Mesendoderm (in vitro differentiated cells): ENCODE data around the gene QSOX1. TPM values are rescaled to one million over a fixed set of nuclear protein-coding genes. Genes with fewer than 3 reads are reported as not detected.

ENCODE experiments used
- DNase-seq: peaks from one replicate; pipeline ENCODE4 v3.0.0; 2013
- H2AK5ac ChIP-seq: 2 replicates; pipeline ENCODE4 v1.6.1; 2013; ENCODE audit warnings: low read length, inconsistent platforms
- H2BK120ac ChIP-seq: 2 replicates; pipeline ENCODE4 v1.6.1; 2013; ENCODE audit warnings: low read depth, mild to moderate bottlenecking, low read length, moderate library complexity, mixed read lengths
- H2BK15ac ChIP-seq: replicated peaks from 2 replicates; pipeline ENCODE4 v1.6.1; 2013; ENCODE audit warnings: low read depth, mild to moderate bottlenecking, moderate library complexity
- H2BK5ac ChIP-seq: 2 replicates; pipeline ENCODE4 v1.6.1; 2013; ENCODE audit warnings: low read length, inconsistent platforms
- H3K18ac ChIP-seq: 2 replicates; pipeline ENCODE4 v1.6.1; 2013; ENCODE audit warnings: mild to moderate bottlenecking, low read length, mixed read lengths
- H3K23ac ChIP-seq: one replicate; pipeline ENCODE4 v1.6.1; 2013; ENCODE audit warnings: low read length
- H3K27ac ChIP-seq: 2 replicates; pipeline ENCODE4 v1.5.1; 2013; ENCODE audit warnings: low read depth, mild to moderate bottlenecking, inconsistent platforms, low read length, moderate library complexity
- H3K27me3 ChIP-seq: 2 replicates; pipeline ENCODE4 v1.6.1; 2013; ENCODE audit warnings: low read length, control low read depth, mild to moderate bottlenecking, inconsistent platforms; ENCODE audit not compliant: insufficient read depth, poor library complexity
- H3K36me3 ChIP-seq: 2 replicates; pipeline ENCODE4 v1.6.1; 2013; ENCODE audit warnings: low read length, inconsistent platforms; ENCODE audit not compliant: control insufficient read depth, insufficient read depth
- H3K4ac ChIP-seq: one replicate; pipeline ENCODE4 v1.6.1; 2013; ENCODE audit warnings: low read depth, mild to moderate bottlenecking, low read length, moderate library complexity
- H3K4me1 ChIP-seq: 2 replicates; pipeline ENCODE4 v1.6.1; 2013; ENCODE audit warnings: low read depth, low read length, inconsistent platforms; ENCODE audit not compliant: control insufficient read depth
- H3K4me2 ChIP-seq: 2 replicates; pipeline ENCODE4 v1.6.1; 2013; ENCODE audit warnings: low read length
- H3K4me3 ChIP-seq: 2 replicates; pipeline ENCODE4 v1.5.1; 2013; ENCODE audit warnings: mild to moderate bottlenecking, low read length
- H3K56ac ChIP-seq: one replicate; pipeline ENCODE4 v1.6.1; 2013; ENCODE audit warnings: low read length
- H3K79me1 ChIP-seq: 2 replicates; pipeline ENCODE4 v1.6.1; 2013; ENCODE audit warnings: low read length, inconsistent platforms
- H3K79me2 ChIP-seq: 2 replicates; pipeline ENCODE4 v1.6.1; 2013; ENCODE audit warnings: mild to moderate bottlenecking, low read length; ENCODE audit not compliant: control insufficient read depth, insufficient read depth
- H3K9ac ChIP-seq: 2 replicates; pipeline ENCODE4 v1.6.1; 2013; ENCODE audit warnings: low read length, inconsistent platforms
- H4K5ac ChIP-seq: one replicate; pipeline ENCODE4 v1.6.1; 2013; ENCODE audit warnings: low read length
- H4K8ac ChIP-seq: one replicate; pipeline ENCODE4 v1.6.1; 2013; ENCODE audit warnings: low read depth, mild to moderate bottlenecking, control low read depth, low read length, moderate library complexity
- WGBS: extraction: QIAGEN DNeasy Blood & Tissue Kit; methylation state at CpG from one replicate; pipeline ENCODE4 v1.1.7; 2013; ENCODE audit warnings: low lambda C conversion rate, missing lambda C conversion rate; ENCODE audit not compliant: insufficient coverage; ENCODE audit errors: extremely low coverage; 5-methylcytosine and 5-hydroxymethylcytosine counted together
- polyA plus RNA-seq, 2 experiments: library from polyadenylated mRNA; stranded (reverse); fragments of 200-250 nt; gene quantifications; one replicate each; pipeline ENCODE4 v1.2.3, GENCODE V29; 2013

The QSOX1 gene, protein sequence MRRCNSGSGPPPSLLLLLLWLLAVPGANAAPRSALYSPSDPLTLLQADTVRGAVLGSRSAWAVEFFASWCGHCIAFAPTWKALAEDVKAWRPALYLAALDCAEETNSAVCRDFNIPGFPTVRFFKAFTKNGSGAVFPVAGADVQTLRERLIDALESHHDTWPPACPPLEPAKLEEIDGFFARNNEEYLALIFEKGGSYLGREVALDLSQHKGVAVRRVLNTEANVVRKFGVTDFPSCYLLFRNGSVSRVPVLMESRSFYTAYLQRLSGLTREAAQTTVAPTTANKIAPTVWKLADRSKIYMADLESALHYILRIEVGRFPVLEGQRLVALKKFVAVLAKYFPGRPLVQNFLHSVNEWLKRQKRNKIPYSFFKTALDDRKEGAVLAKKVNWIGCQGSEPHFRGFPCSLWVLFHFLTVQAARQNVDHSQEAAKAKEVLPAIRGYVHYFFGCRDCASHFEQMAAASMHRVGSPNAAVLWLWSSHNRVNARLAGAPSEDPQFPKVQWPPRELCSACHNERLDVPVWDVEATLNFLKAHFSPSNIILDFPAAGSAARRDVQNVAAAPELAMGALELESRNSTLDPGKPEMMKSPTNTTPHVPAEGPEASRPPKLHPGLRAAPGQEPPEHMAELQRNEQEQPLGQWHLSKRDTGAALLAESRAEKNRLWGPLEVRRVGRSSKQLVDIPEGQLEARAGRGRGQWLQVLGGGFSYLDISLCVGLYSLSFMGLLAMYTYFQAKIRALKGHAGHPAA
- 46.3 TPM for polyA plus RNA-seq (2013, experiment 1 of 2)
- 47.4 TPM for polyA plus RNA-seq (2013, experiment 2 of 2)

- H3K4me3 ChIP-seq: peak within 1 kb of the TSS; percentile 87
- H3K4me2 ChIP-seq: peak within 1 kb of the TSS; percentile 55
- peak within 1 kb of the TSS; percentile 95 for H3K18ac ChIP-seq
- H3K23ac ChIP-seq: no peak within 1 kb of the TSS
- WGBS: no CpG with 5 or more reads among the region's 100 CpGs
- H3K56ac ChIP-seq: peak within 1 kb of the TSS; percentile 95
- no peak within 1 kb of the TSS for H2BK5ac ChIP-seq
- no peaks in the 10 kb centered on the region for H3K4me1 ChIP-seq
- H3K4ac ChIP-seq: no peak within 1 kb of the TSS
- H2AK5ac ChIP-seq: no peak within 1 kb of the TSS
- H4K8ac ChIP-seq: peak within 1 kb of the TSS; percentile 77
- DNase-seq: peak; percentile 87
- H3K27ac ChIP-seq: peak within 1 kb of the TSS; percentile 55
- H4K5ac ChIP-seq: no peak within 1 kb of the TSS
- peaks cover 4% of the 10 kb centered on the region for H3K79me2 ChIP-seq
- H2BK120ac ChIP-seq: no peak within 1 kb of the TSS
- H2BK15ac ChIP-seq: no peak within 1 kb of the TSS
- no peaks in the 10 kb centered on the region for H3K36me3 ChIP-seq
- H3K79me1 ChIP-seq: peaks cover 14% of the 10 kb centered on the region
- H3K9ac ChIP-seq: peak within 1 kb of the TSS; percentile 91
- no peaks in the 10 kb centered on the region for H3K27me3 ChIP-seq
Observed at GRCh38 chr1:180154325-180155181, at the start of gene QSOX1. Gene QSOX1, plus strand, starts transcription at chr1:180154869. Its CDS starts 39 bp downstream, at chr1:180154908.

- Histone ChIP-seq H4K8ac (no peak overlapping the region), H3K4me3 (no peak overlapping the region), H2BK5ac (no peak overlapping the region), H2BK120ac (no peak overlapping the region), H3K4me2 (no peak overlapping the region), H3K27ac (no peak overlapping the region), H3K9ac (no peak overlapping the region), H3K79me1 (no peaks in the 10 kb centered on the region), H4K5ac (no peak overlapping the region), H3K56ac (no peak overlapping the region), H2AK5ac (no peak overlapping the region), H3K4ac (no peak overlapping the region), H3K4me1 (no peaks in the 10 kb centered on the region), H2BK15ac (no peak overlapping the region), H3K27me3 (no peaks in the 10 kb centered on the region), H3K79me2 (no peaks in the 10 kb centered on the region), H3K18ac (no peak overlapping the region), H3K36me3 (peaks cover 1% of the 10 kb centered on the region), H3K23ac (no peak overlapping the region)
- no peak for DNase-seq
- WGBS: 100% methylated on average over 1 of the region's 2 CpGs
Observed at GRCh38 chr1:180112091-180112490, 42.6 kb upstream of the QSOX1 start.

GRCh38 chr1:180112984-180113647 is 41.6 kb upstream of the QSOX1 start:
- H3K18ac ChIP-seq: no peak overlapping the region
- no peak overlapping the region for H2BK15ac ChIP-seq
- no peak overlapping the region for H3K4ac ChIP-seq
- no peak overlapping the region for H2BK5ac ChIP-seq
- no peaks in the 10 kb centered on the region for H3K79me1 ChIP-seq
- H2BK120ac ChIP-seq: no peak overlapping the region
- no peak for DNase-seq
- WGBS: no CpG with 5 or more reads among the region's 2 CpGs
- H2AK5ac ChIP-seq: no peak overlapping the region
- H3K4me1 ChIP-seq: no peaks in the 10 kb centered on the region
- H3K27ac ChIP-seq: no peak overlapping the region
- no peak overlapping the region for H3K4me3 ChIP-seq
- no peaks in the 10 kb centered on the region for H3K27me3 ChIP-seq
- H3K9ac ChIP-seq: no peak overlapping the region
- no peak overlapping the region for H3K4me2 ChIP-seq
- no peak overlapping the region for H3K56ac ChIP-seq
- no peak overlapping the region for H4K5ac ChIP-seq
- H3K36me3 ChIP-seq: peaks cover 1% of the 10 kb centered on the region
- H3K79me2 ChIP-seq: no peaks in the 10 kb centered on the region
- no peak overlapping the region for H3K23ac ChIP-seq
- H4K8ac ChIP-seq: no peak overlapping the region

GRCh38 chr1:180114396-180114945 is 40.2 kb upstream of the QSOX1 start:
- Histone ChIP-seq H3K4me3 (no peak overlapping the region), H3K18ac (no peak overlapping the region), H2BK5ac (no peak overlapping the region), H3K36me3 (peaks cover 1% of the 10 kb centered on the region), H3K56ac (no peak overlapping the region), H3K27me3 (no peaks in the 10 kb centered on the region), H4K8ac (no peak overlapping the region), H3K79me2 (no peaks in the 10 kb centered on the region), H2BK15ac (no peak overlapping the region), H2AK5ac (no peak overlapping the region), H2BK120ac (no peak overlapping the region), H3K4ac (no peak overlapping the region), H3K9ac (no peak overlapping the region), H3K4me1 (no peaks in the 10 kb centered on the region), H3K27ac (no peak overlapping the region), H3K23ac (no peak overlapping the region), H3K79me1 (no peaks in the 10 kb centered on the region), H3K4me2 (no peak overlapping the region), H4K5ac (no peak overlapping the region)
- DNase-seq: no peak
- WGBS: no CpG with 5 or more reads among the region's 4 CpGs
